Heart left ventricle (tissue), 16 donors: ENCODE results near the gene SERF1B. TPM values are rescaled to one million over a fixed set of nuclear protein-coding genes. Genes with fewer than 3 reads are reported as not detected.
"Not testable (repeated sequence)": the region's sequence is repeated elsewhere in the genome, so short reads cannot be mapped to it uniquely, and the experiment has no call there.

Source experiments
- ATAC-seq, 4 donors: fragments of 200-7000 bp; cut with Tn5 transposase; one replicate each; pipeline ENCODE4 v1.9.1; 2020 to 2022; ENCODE audit warnings: moderate library complexity in 4 of 4, mild to moderate bottlenecking in 3 of 4, moderate number of reproducible peaks in 1 of 4
- DNase-seq, 5 donors: peaks; one replicate each; pipeline ENCODE4 v3.0.0-alpha.2; 2020
- H3K27ac ChIP-seq, 12 donors: fragments of 200-600 bp; sonication (generic) in 4 of 12; one replicate each; pipeline versions ENCODE4 v1.5.0 to v1.8.0; 2016 to 2022; ENCODE audit warnings: mild to moderate bottlenecking in 2 of 12
- H3K27me3 ChIP-seq, 9 donors: fragments of 200-600 bp; sonication (generic) in 2 of 9; one replicate each; pipeline versions ENCODE4 v1.5.1 to v1.8.0; 2016 to 2022; ENCODE audit warnings: mild to moderate bottlenecking in 3 of 9
- H3K36me3 ChIP-seq, 9 donors: fragments of 200-600 bp; sonication (generic) in 2 of 9; one replicate each; pipeline versions ENCODE4 v1.5.0 to v1.8.0; 2018 to 2022; ENCODE audit warnings: mild to moderate bottlenecking in 2 of 9
- H3K4me1 ChIP-seq, 12 donors: fragments of 200-600 bp; sonication (generic) in 4 of 12; one replicate each; pipeline versions ENCODE4 v1.5.0 to v1.8.0; 2016 to 2022; ENCODE audit warnings: mild to moderate bottlenecking in 3 of 12
- H3K4me3 ChIP-seq, 12 donors: fragments of 200-600 bp; sonication (generic) in 4 of 12; one replicate each; pipeline versions ENCODE4 v1.5.0 to v1.8.0; 2017 to 2022; ENCODE audit warnings: mild to moderate bottlenecking in 9 of 12, moderate library complexity in 4 of 12
- H3K9me3 ChIP-seq, 12 donors: fragments of 200-600 bp; sonication (generic) in 4 of 12; one replicate each; pipeline versions ENCODE4 v1.5.0 to v1.8.0; 2016 to 2022; ENCODE audit warnings: mild to moderate bottlenecking in 1 of 12
- WGBS, 4 donors: extraction: QIAGEN DNeasy Blood & Tissue Kit in 2 of 4; methylation state at CpG; one replicate each; pipeline versions ENCODE4 v1.1.5 to v1.1.7; 2013 to 2018; 5-methylcytosine and 5-hydroxymethylcytosine counted together
- intact Hi-C, 10 donors: fragments of 100-400 bp; cut with DNase I; formaldehyde crosslinking; loops; one replicate each; pipeline versions ENCODE4 v1.11.1 to v1.14.2; 2022
- long read RNA-seq, 3 donors: library from polyadenylated mRNA; unstranded; transcript quantifications; one replicate each; pipeline ENCODE4 v2.0.0, GENCODE V29; 2020 to 2021
- polyA plus RNA-seq, 2 donors: library from polyadenylated mRNA; stranded (reverse); fragments of 200-250 nt; gene quantifications; one replicate each; pipeline ENCODE4 v1.2.3, GENCODE V29; 2013
- total RNA-seq, 9 donors: library from RNA; depleted of rRNA in 2 of 9; stranded (reverse); fragments of >200 nt in 2 of 9; fragmentation: NEBNext Ultra II Directional in 3 of 9; extraction: Animal tissue kit (Norgen Biotek cat#: 25700) in 3 of 9; gene quantifications; one replicate each; pipeline versions ENCODE4 v1.1.0 to v1.2.4, GENCODE V29; 2016 to 2023
- donor health status: ischemic (EF 13 %, LVEDD 7.1; RV severe dilation, severe dysfunction).
- donor health status: healthy with polysubstance abuse.
- donor health status: DM: no; HTN: yes; CAD: no.
- donor health status: DM: no; HTN: no; CAD: no.
- donor health status: ischemic (EF 25% LVEDD 6.9; RV normal size, moderate dysfunction).
- donor health status: ischemic (EF 25% LVEDD 5.7; RV mildly dilated, moderate dysfunction).
- donor health status: healthy.
- donor health status: DM: yes; HTN: yes; CAD: no.
- donor health status: ischemic (EF 35%, LVEDD 5.7; RV mildly dilated, moderate dysfunction).
- donor health status: nonischemic (EF 11% LVEDD 7.7; RV severe dilation, severe dysfunction).
- donor health status: DM: yes; HTN: yes; CAD: no.
- donor health status: PGD.
- donor health status: ischemic (EF 29% LVEDD 5.4; RV normal size, mild dysfunction).
- donor health status: nonischemic (EF 23%, LVEDD 6.1; RV moderate dilation, normal function).

The SERF1B gene
- total RNA-seq (10 to 100 TPM; 18.3 to 43.0 (median 29.2) TPM), polyA plus RNA-seq (10 to 100 TPM; 36.3 to 44.5 TPM)
- long read RNA-seq, donor 1, transcript SERF1B-202 (3 exons, 703 nt): major isoform, 6 of 11 reads
- long read RNA-seq, donor 1, partial matches to known transcripts: 0 of 11 reads
- long read RNA-seq, donor 1, other reads (novel, unspliced or antisense): 2 of 11 reads
- long read RNA-seq, donor 2, transcript SERF1B-201 (3 exons, 1,889 nt): major isoform, 15 of 23 reads
- long read RNA-seq, donor 2, transcript SERF1B-202 (3 exons, 703 nt): minor isoform, 6 of 23 reads
- long read RNA-seq, donor 2, partial matches to known transcripts: 0 of 23 reads
- long read RNA-seq, donor 2, other reads (novel, unspliced or antisense): 2 of 23 reads
- long read RNA-seq, donor 3, transcript SERF1B-202 (3 exons, 703 nt): major isoform, 8 of 14 reads
- long read RNA-seq, donor 3, partial matches to known transcripts: 0 of 14 reads
- long read RNA-seq, donor 3, other reads (novel, unspliced or antisense): 2 of 14 reads

GRCh38 chr5:70025106-70025844 lies at the start of gene SERF1B:
Gene SERF1B, plus strand, starts transcription at chr5:70025251. Its CDS starts 201 bp downstream, at chr5:70025452.
- H3K36me3 ChIP-seq, H3K4me3 ChIP-seq, DNase-seq, H3K27me3 ChIP-seq, H3K27ac ChIP-seq, H3K9me3 ChIP-seq, H3K4me1 ChIP-seq, intact Hi-C loops: not testable (repeated sequence)
- WGBS, 4 donors: no CpG with 5 or more reads among the region's 66 CpGs
- ATAC-seq: peak; percentile 79 to 99 (median 98)

- H3K9me3 ChIP-seq, intact Hi-C loops, H3K27me3 ChIP-seq, DNase-seq, ATAC-seq, H3K36me3 ChIP-seq, H3K4me3 ChIP-seq, H3K4me1 ChIP-seq, H3K27ac ChIP-seq: not testable (repeated sequence)
- WGBS, 4 donors: no CpG with 5 or more reads among the region's 2 CpGs
Measured at GRCh38 chr5:69991713-69992112, 33.3 kb upstream of the SERF1B start.

- H3K27me3 ChIP-seq, DNase-seq, H3K27ac ChIP-seq, H3K4me1 ChIP-seq, H3K36me3 ChIP-seq, H3K9me3 ChIP-seq, H3K4me3 ChIP-seq, ATAC-seq, intact Hi-C loops: not testable (repeated sequence)
- no CpG with 5 or more reads among the region's 1 CpG for WGBS, 4 donors
Measured at GRCh38 chr5:69995535-69995934, 29.5 kb upstream of the SERF1B start.

GRCh38 chr5:70020660-70021059 lies 4.4 kb upstream of the SERF1B start:
- H3K9me3 ChIP-seq, intact Hi-C loops, H3K4me1 ChIP-seq, H3K27ac ChIP-seq, H3K36me3 ChIP-seq, DNase-seq, H3K27me3 ChIP-seq, H3K4me3 ChIP-seq, ATAC-seq: not testable (repeated sequence)
- WGBS, 4 donors: no CpG with 5 or more reads among the region's 2 CpGs

- DNase-seq, intact Hi-C loops, H3K4me3 ChIP-seq, H3K27ac ChIP-seq, H3K36me3 ChIP-seq, H3K27me3 ChIP-seq, H3K4me1 ChIP-seq, H3K9me3 ChIP-seq: not testable (repeated sequence)
- no CpG with 5 or more reads among the region's 4 CpGs for WGBS, 4 donors
- ATAC-seq: peak in 1 of 4 donors; percentile 19
Measured at GRCh38 chr5:70025845-70026145, 744 bp downstream of the SERF1B start.

- H3K4me3 ChIP-seq, H3K36me3 ChIP-seq, DNase-seq, H3K9me3 ChIP-seq, H3K27ac ChIP-seq, H3K4me1 ChIP-seq, intact Hi-C loops, ATAC-seq, H3K27me3 ChIP-seq: not testable (repeated sequence)
- no CpG with 5 or more reads among the region's 5 CpGs for WGBS, 4 donors
Measured at GRCh38 chr5:70031204-70031603, 6.2 kb downstream of the SERF1B start.

- H3K36me3 ChIP-seq, H3K27me3 ChIP-seq, H3K4me1 ChIP-seq, DNase-seq, H3K9me3 ChIP-seq, intact Hi-C loops, ATAC-seq, H3K27ac ChIP-seq, H3K4me3 ChIP-seq: not testable (repeated sequence)
Measured at GRCh38 chr5:70041411-70041810, 16.4 kb downstream of the SERF1B start.

GRCh38 chr5:70049790-70050142 lies 24.7 kb downstream of the SERF1B start:
- H3K27ac ChIP-seq, H3K36me3 ChIP-seq, H3K27me3 ChIP-seq, H3K4me1 ChIP-seq, intact Hi-C loops, H3K4me3 ChIP-seq, H3K9me3 ChIP-seq, DNase-seq: not testable (repeated sequence)
- WGBS, 4 donors: no CpG with 5 or more reads among the region's 16 CpGs
- peak; percentile 27 to 57 (median 47) for ATAC-seq

- no CpG with 5 or more reads among the region's 6 CpGs for WGBS, 4 donors
Measured at GRCh38 chr5:70056289-70056942, 31.4 kb downstream of the SERF1B start.

GRCh38 chr5:70057140-70057539 lies 32.1 kb downstream of the SERF1B start:
- DNase-seq, H3K36me3 ChIP-seq, H3K4me3 ChIP-seq, H3K27ac ChIP-seq, H3K9me3 ChIP-seq, ATAC-seq, H3K27me3 ChIP-seq, intact Hi-C loops, H3K4me1 ChIP-seq: not testable (repeated sequence)
- no CpG with 5 or more reads among the region's 1 CpG for WGBS, 4 donors

More at GRCh38 chr5:70056289-70056942, 31.4 kb downstream of the SERF1B start:
- ATAC-seq: peak; percentile 24 to 37 (median 31)
- H3K4me3 ChIP-seq, H3K27me3 ChIP-seq, H3K9me3 ChIP-seq, H3K4me1 ChIP-seq, intact Hi-C loops, DNase-seq, H3K27ac ChIP-seq, H3K36me3 ChIP-seq: not testable (repeated sequence)

GRCh38 chr5:70077632-70078031 lies 52.6 kb downstream of the SERF1B start:
- intact Hi-C loops, H3K27me3 ChIP-seq, H3K9me3 ChIP-seq, DNase-seq, H3K4me1 ChIP-seq, H3K27ac ChIP-seq, ATAC-seq, H3K4me3 ChIP-seq: not testable (repeated sequence)
- peaks cover 0 to 11% (median 0%) of the 10 kb centered on the region in 9 donors for H3K36me3 ChIP-seq
- 94 to 96% (median 94%) methylated on average over 5 of the region's 8 CpGs for WGBS, 4 donors
